Fibroblast of upper back skin (primary cell): Measurements from ENCODE around the gene CYP4V2.
A peak's percentile ranks its signal among the peaks of the same experiment; 100 is the strongest.

Experiments
- DNase-seq: peaks from one replicate; pipeline ENCODE4 v3.0.0-alpha.2; 2013

CYP4V2 gene

DNA sequence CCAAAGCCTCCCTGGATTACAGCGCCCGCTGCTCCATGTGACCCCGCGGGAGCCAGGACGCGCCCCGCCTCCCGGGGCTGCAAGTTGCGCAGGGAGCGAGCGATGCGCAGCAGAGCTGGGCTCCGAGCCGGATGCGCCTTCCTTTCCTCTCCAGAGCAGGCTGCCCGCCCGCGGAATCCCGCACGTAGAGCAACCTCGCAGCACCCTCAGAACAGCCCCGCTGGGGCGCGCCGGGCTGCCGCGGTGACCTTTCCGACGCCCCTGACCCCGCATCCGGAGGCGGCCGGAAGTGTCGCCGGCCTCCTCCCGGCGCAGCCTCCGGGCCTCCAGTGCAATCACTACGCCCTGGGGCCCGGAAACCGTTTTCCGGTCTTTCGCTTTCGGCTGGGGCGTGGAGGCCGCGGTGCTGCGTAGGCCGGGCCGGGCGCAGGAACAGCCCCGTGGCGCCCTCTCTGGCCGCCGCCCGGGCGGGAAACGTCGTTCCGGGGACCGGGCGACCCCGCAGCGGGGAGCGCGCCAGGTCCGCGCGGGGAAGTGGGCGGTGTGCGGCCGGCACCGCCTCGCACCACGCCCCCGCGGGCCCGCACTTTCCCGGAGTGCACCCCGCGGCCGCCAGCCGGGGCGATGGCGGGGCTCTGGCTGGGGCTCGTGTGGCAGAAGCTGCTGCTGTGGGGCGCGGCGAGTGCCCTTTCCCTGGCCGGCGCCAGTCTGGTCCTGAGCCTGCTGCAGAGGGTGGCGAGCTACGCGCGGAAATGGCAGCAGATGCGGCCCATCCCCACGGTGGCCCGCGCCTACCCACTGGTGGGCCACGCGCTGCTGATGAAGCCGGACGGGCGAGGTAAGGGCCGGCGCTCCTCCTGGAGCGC lies at the start of gene CYP4V2:
Gene CYP4V2 (plus strand): TSS at position 368 of the 866 bp plus-strand sequence. CDS start 257 bp downstream, at position 625.
- peak; percentile 71 for DNase-seq

- DNase-seq: peak; percentile 45
These were observed 47.0 kb upstream of the CYP4V2 start for GRCh38 chr4:186144198-186144945.

DNA sequence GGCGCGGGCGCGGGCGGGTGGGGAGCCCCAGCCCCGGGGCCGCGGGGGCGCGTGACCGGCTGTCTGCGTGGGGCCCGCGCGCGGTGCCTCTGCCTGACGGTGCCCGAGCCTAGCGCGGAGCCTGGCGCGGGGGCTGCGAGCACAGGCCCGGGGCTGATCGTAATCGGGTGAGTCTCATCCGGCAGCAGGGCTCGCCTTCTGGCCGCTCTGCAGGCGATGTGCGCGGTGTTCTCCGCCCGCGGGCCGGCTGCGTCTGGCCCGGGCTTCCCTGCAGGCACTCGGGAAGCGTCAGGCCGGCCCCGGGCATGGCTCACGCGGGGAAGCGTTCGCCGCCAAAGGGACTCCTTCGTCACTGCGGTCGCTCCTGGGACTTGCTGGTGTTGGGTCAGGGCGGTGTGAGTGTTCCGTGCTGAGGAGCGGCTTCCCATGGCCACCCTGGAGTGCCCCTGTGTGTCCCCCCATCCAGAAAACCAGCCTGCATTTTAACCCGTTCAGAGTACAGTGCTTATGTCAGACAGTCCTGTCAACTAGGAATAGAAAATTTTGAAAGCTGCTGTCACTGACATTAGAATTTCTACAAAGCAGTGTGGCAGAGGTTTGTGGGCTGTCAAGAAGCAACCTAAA lies 46.3 kb upstream of the CYP4V2 start:
- DNase-seq: peak; percentile 53

- no peak for DNase-seq
These were observed 44.9 kb upstream of the CYP4V2 start for GRCh38 chr4:186146458-186146857.

GRCh38 chr4:186148336-186148975 lies 42.9 kb upstream of the CYP4V2 start:
- DNase-seq: no peak

- DNase-seq: peak; percentile 9
These were observed 41.5 kb upstream of the CYP4V2 start for GRCh38 chr4:186149872-186150271.

GRCh38 chr4:186150926-186151325 lies 40.4 kb upstream of the CYP4V2 start:
- DNase-seq: no peak

GRCh38 chr4:186151499-186151898 lies 39.9 kb upstream of the CYP4V2 start:
- no peak for DNase-seq

- no peak for DNase-seq
These were observed 33.1 kb upstream of the CYP4V2 start for GRCh38 chr4:186158021-186158813.

DNA sequence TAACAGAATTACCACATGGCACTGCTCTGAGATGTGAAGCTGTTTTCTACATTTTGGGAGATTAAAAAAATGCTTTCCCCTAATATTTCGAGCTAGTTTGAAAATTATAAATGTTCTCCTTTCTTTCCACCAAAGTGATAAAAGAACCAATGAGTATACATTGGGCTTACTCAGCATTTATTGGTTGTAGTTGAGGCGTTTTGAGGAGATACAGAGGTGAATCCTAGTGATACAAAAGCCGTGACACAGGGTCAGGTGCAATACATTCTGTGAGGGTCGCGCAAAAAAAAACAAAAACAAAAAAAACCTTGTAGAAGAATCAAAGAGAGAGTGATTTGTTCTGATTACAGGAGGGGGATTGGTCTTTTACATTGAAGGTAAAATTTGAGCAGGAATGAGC lies 32.4 kb upstream of the CYP4V2 start:
- DNase-seq: no peak

DNA sequence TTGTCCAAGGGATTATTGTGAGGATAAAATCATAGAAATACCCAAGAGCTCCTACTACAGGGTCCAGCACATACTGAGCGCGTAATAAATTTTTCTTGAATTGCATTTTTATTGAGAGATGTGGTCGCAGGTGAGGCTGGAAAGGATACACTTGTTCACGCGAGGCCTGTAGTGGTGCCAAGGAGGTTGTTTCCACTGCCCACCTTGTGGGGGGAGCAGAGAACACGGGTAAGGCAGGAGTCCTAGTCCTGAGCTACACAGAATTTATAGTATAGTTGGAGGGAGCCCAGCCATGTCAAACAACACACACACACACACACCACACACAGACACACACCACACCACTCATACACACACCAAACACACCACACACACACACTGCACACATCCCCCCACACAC lies 31.8 kb upstream of the CYP4V2 start:
- DNase-seq: no peak

DNA sequence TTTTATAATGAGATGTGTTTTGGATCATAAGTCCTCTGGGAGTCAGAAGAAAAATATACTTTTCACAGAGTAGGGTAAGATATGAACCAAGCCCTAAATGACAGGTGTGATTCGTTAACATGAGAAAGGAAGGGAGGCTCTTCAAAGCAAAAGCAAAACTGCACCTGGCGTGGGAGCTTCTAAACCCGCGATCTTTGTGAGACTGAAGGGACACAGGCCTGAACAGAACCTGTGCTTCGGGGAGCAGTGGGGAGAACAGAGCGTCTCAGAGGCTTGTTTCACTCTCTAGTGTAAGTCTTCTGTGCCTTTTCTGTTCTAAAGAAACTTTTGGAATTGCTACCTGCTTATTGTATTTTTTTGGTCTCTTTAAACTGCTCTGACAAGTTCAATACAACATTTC lies 30.2 kb upstream of the CYP4V2 start:
- no peak for DNase-seq

DNA sequence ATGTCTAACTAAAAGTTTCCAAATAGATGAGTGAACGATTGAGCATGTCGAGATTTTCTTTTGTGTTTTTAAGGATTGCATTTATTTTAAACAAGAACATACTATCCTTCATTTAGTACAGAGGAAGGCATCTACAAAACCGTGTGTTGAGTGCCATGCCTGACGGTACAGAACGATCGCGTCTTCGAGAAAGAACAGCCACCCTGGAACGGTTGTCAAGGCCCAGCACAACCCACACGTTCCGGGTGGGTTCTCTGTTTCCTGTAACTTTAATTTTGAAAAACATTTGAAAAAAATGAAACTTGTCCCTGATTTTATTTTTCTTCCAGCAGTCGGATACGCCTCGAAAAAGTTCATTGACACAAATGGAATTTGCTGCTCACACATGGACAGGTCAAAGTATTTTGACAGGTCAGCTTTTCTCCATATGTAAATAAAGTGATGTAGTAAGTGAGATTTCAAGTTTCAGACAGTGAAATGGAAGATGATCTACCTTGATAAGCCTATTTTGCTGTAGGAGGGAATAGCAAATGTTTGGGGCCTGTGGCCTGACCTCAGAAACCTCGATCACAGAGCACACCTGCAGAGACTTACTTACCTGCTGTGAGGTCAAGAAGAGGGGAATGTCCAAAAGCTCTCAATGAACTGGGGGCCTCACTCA lies 24.4 kb upstream of the CYP4V2 start:
- DNase-seq: no peak

DNA sequence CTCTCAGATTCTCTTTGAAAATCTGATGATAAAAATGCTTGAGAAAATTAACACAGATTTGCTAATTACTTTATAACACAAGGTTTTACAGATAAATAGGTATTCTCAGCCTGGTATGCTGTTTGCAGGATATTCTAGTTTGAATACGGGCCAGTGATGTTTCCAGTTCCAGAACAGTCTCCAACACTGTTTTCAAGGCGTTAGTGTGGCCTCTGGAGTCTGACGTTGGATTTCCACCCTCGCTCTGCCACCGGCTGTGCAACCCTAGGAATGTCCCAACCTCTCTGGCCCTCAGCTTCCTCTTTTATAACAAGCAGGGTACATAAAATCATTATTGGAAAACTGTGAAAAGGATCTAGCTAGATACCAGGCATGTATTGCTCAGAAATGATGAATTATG lies 23.8 kb upstream of the CYP4V2 start:
- no peak for DNase-seq

GRCh38 chr4:186168750-186169149 lies 22.6 kb upstream of the CYP4V2 start:
- DNase-seq: no peak

GRCh38 chr4:186169333-186169944 lies 21.9 kb upstream of the CYP4V2 start:
- no peak for DNase-seq

DNA sequence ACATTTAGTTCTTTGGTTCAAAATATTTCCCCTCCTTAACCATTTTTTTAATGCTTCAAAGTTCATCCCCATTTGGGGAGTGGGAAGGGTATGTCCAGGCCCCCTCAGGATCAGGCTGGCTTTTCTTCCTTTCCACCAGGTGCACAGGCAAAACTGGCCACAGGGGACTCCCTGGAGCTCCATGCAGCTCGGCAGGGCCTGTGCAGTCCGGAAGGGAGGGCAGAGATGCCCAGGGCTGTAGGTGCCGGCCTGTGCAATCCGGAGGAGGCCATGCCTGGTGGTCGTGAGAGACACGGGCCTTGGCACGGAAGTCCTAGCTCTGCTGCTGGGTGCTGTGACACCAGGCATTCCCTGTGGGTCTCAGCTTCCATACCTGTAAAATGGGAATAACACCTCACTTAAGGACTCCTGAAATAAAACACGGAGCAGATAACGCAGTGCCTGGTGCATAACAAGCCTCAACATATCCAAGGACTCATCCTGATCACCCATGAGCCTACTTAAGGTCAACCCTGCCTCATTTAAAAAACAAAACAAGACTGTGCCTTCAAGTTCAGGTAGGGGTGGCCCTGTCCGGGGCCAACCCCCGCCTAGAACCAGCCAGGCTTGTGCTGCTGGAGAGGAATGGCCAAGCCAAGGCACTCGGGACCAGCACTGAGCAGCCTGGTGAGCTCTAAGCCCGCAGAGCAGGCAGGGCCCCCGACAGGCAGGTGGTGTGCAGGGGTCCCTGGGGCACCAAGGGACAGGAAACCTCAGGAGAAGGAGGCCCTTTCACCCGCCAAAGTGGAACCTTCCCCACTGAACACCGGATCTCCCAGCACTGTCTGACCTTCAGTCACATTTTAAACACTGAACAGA lies 21.2 kb upstream of the CYP4V2 start:
- DNase-seq: no peak

DNA sequence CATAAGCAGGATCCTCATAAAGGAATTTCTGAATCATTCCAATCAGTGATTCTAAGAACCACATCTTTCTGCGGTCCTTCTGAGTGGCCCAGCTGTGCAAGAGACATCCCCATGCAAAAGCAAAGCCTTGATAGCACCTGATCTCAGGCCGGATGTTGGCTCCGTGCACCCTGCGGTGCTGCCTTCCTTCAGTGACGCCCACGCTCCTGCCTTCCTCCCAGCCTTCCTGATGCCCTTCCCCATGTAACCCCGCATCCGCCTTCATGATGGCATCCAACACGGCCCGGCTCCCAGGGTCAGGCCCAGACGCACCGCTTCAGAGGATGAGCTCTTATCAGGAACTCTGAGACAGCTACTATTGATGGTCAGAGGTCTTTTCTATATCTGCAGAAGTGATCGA lies 20.4 kb upstream of the CYP4V2 start:
- no peak for DNase-seq

GRCh38 chr4:186172546-186172945 lies 18.8 kb upstream of the CYP4V2 start:
- no peak for DNase-seq

- DNase-seq: no peak
These were observed 3.3 kb upstream of the CYP4V2 start for GRCh38 chr4:186188107-186188506.
